ENCODE data around the gene C16orf92.
"Not testable (repeated sequence)": the region's sequence is repeated elsewhere in the genome, so short reads cannot be mapped to it uniquely, and the experiment has no call there.

Gene C16orf92

DNA sequence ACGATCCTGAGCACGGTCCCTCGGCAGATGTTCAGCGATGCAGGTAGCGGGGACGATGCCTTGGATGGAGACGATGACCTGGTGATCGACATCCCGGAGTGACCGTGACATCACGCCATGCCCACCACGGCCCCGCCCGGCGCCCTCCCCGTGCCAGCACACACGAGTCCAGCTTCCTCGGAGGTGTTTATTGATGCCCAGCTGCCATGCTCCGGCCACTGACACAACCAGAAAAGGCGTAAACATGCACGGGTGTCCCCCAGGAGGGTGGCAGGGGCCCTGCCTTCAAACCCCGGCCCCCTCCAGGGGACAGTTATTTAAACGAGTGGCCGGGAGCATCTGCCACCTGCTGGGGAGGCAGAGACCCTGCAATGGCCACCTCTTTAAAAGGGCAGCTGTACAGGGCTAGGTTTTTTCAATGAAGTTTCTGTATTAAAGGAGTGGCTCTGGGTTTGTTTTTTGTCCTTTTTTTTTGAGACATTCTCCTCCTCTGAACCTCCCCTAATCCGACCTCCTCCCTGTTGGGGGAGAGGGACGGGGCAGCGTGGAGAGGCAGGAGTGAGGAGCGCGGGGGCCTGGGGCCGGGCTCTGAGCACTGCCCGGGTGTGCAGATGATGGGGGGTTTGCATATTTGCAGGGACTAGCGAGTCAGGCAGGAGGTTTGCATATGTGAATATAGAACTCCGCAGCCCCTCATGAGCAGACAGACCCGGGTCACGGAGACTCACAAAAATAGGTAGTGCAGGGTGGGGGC lies 17.5 kb upstream of the C16orf92 start:
- DNase-seq (ENCODE audit: low spot score), result peak; percentile 48

DNA sequence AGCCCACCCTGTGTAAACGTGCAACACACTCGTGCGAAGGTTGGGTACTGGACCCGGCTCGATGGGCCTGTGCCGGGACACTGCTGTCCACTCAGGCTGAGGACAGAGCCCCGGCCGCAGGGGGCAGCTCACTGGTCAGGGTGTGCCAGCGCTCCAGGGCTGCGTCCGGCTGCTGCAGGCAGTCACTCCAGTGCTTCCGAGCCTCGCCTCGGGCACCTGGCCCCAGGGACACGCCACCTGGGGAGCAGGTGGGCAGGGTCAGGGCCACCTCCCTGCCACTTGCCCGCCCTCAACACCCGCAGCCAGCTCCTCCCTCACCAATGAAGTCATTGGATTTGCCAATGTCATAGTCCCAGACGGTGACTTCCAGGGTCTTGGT lies 16.9 kb upstream of the C16orf92 start:
- DNase-seq (ENCODE audit: low spot score), result no peak

DNA sequence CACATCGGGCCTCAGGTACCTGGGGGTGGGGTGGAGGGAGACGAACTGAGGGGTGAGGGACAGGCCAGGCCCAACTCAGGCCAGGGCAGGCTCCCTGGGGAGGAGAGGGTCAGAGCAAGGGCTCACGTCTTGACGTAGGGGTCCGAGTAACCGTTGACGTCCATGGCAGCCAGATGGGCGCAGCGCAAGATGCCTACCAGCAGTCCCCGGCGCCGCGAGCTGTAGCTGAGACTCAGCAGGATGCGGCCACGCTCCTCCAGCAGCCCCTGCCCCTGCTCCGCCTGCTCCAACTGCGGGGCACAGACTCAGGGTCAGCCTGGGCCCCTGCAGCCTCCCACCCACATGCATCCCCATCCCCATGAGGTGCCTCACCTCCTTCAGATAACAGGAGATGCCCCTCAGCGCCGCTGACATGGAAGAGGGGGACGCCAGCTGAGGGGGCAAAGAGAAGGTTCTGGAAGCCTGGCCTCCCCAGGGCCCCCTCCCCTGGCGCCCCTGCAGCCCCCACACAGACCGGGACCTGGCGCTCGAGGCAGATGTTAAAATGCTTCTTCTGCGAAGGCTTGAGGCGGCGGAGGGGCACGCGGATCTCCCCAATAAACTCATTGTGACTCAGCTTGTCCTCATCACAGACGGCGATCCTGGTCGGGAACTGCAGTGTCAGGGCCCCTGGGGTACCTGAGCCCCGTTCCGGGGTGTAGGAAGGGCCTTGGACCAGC lies 16.2 kb upstream of the C16orf92 start:
- no peak for DNase-seq (ENCODE audit: low spot score)

DNA sequence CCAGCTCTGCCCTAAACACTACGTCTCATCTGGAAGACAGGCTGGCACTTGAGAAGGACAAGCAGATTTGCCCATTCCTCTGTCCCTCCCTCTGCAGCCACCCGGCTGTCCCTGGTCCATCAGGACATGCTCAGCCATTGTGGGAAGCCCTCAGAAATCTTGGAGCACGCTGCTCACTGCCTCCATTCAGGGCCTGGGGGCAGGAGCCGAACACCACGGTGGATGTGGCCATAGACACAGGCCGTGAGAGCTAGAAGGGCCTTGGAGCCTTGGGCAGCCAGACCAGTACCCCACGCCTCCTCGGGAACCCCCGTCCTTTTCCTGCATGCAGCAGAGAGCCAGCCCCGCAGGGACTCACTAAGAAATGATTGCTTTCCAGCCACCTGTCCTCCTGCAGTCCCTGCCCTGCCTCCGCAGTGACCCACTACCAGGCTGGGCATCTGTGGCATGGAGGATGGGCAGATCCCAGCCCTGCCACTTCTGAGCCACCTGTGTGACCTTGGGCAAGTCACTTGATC lies 15.6 kb upstream of the C16orf92 start:
- DNase-seq (ENCODE audit: low spot score), result no peak

DNA sequence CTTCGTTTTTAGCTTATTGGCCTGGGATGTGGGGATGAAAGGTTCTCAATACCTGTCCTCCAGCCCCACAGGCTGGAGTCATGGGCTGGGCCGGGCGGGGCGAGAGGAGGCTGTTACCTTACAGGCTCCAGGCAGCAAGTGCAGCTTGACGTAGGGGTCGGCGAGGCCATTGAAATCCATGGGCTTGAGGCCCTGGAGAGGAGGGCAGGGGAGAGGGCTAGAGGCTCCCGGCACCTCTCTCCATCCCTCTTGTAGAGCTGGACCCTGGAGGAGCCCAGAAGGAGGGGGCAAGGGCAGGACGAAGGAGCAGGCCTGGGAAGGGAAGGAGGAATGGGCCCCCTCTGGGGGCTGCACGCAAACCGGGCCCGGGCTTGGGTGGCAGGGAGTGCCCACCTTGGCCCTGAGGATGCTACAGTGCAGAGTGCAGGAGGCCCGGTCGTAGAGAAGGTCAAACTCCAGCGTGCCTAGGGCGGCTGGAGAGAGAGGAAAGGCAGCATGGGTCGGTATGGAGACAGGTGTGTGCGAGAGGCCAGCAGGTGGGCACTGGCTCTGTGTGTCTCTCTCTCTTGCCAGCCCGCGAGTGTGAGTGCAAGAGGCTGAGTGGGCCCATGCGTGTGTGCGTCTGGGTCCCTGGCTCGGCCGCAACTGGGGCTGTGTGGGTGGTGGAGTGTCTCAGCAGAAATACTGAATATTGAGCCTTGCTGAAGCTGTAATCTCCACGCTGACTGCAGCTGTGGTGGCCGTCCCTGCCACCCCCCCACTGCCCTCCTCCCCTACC lies 13.7 kb upstream of the C16orf92 start:
- no peak for DNase-seq (ENCODE audit: low spot score)

DNA sequence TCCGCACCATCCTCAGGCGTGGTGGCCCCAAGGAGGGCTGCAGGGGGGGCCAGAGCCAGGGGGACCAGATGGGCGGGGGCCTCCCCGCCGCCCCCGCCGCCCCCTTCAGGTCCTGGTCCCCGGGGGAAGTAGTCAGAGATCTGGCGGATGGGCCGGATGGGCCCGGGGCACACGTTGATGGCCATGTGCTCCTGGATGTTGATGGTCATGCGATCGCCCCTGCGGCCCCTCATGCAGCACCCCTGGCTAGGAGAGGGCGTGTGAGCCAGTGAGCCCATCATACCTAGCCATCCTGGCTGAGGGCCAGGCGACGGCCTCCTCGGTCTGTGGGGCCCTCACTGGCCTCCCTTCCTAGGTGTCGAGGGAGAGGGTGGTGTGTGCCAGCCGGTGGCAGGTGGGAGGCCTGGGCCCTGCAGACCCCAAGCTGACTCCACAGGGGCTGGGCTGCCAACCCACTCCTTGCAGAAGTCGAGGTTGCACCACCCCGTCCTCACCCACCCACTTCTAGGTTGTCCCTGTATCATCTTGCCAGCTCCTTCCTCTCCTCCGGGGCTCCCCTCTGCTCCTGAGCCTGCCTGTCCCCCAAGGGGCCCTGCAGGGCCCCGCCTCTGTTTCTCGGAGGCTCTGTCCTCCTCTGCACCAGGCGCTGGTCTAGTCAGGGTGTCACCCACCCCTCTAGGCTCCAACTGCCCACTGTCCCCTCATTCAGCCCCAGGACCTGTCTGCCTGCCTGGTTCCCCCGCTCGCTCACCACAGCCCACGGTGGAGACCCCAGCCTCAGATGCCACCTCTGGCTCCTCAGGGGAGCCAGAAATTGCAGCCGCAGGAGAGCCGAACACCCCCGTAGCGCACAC lies 12.8 kb upstream of the C16orf92 start:
- DNase-seq (ENCODE audit: low spot score), result no peak

DNA sequence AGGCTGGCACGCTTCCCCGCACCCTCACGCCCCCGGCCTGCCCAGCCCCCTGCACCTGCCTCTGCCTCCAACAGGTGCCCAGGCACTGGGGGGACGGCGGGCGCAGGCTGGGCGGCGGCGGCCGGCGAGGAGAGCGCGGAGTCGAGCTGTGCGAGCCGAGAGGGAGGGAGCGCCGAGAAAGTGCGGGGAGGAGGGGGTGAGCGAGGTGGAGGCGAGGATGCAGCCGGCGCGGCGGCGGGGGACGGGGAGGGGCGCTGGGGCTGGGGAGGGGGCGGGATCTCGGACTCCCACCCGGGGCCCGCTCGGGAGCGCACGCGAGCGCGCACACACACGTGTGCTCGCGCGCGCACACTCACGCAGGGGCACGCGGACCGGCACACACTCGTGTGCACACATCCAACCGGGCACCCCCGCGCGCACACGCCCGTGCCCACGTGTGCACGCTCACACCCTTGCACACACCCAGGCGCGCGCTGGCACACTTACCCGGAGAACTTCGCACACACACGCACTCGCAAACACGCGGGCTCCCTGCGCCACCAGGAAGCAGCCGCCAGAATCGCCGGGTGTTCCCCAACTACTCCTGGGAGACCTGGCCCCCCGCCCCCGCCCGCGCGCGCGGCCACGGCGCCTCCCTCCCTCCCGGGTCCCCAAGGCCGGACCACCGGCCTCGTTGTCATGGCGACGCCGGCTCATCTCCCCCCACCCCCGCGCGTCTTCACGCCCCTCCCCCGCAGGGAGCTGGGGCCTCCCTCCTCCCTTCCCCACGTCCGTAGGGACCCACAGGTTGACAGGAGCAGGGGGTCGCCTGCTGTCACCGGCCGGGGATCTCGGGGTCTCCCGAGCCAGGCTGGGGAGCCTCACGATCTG lies 11.9 kb upstream of the C16orf92 start, which contains the start of gene DOC2A:
Gene DOC2A, minus strand, starts transcription at position 184 of the 870 bp plus-strand sequence. CDS start 805 bp downstream, outside the sequence.
- no peak for DNase-seq (ENCODE audit: low spot score)

DNA sequence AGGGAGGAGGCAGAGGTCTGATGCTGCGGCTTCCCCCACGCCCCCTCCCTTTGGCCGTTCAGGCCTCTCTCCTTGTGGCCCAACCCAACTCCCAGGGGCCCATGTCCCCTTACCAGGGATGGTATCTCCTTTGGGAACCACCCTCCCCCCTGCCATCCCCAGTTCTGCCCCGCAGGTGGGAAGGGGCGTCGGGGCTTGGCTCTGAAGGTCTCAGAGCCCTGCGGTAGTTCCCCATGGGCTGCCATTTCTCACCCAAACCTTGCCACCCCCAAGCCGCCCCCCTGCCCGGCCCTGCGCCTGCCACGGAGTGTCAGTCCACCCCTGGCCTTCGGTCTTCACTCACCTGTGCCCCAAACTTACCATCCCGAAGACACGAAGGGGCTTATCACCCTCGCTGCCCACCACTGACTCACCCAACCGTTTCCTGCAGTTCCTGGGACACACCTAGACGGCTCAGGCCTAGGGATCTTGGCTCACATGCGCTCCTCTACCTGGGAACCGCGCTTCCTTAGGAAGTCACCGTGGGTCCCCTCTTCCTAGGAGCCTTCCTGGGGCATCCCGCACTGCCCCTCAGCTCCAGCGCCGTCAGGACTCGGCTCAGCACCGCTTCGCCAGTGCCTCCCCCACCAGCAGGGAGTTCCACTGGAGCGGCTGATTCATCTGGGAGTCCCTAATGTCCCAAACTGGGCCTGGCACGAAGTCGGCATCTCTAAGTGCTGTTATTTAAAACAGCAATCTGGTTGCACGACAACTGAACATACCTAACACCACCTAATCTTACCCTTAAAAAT lies 11.1 kb upstream of the C16orf92 start:
- no peak for DNase-seq (ENCODE audit: low spot score)

DNA sequence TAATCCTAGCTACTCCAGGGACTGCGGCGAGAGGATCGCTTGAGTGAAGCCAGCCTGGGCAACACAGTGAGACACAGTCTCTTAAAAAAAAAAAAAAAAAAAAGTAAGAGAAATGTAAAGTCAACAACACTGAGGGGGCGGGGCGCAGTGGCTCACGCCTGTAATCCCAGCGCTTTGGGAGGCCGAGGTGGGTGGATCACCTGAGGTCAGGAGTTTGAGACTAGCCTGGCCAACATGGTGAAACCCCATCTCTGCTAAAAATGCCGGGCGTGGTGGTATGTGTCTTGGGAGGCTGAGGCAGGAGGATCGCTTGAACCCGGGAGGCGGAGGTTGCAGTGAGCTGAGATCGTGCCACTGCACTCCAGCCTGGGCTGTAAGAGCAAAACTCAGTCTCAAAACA lies 10.4 kb upstream of the C16orf92 start:
- DNase-seq (ENCODE audit: low spot score), result not testable (repeated sequence)

DNA sequence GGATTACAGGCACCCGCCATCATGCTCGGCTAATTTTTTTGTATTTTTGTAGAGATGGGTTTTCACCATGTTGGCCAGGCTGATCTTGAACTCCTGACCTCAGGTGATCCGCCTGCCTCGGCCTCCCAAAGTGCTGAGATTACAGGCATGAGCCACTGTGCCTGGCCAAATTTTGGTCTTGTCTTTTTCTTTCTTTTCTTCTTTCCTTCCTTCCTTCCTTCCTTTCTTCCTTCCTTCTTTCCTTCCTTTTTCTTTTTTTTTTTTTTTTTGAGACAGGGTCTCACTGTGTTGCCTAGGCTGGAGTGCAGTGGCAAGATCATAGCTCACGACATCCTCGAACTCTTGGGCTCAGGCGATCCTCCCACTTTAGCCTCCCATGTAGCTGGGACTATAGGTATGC lies 7.5 kb upstream of the C16orf92 start:
- DNase-seq (ENCODE audit: low spot score), result not testable (repeated sequence)

DNA sequence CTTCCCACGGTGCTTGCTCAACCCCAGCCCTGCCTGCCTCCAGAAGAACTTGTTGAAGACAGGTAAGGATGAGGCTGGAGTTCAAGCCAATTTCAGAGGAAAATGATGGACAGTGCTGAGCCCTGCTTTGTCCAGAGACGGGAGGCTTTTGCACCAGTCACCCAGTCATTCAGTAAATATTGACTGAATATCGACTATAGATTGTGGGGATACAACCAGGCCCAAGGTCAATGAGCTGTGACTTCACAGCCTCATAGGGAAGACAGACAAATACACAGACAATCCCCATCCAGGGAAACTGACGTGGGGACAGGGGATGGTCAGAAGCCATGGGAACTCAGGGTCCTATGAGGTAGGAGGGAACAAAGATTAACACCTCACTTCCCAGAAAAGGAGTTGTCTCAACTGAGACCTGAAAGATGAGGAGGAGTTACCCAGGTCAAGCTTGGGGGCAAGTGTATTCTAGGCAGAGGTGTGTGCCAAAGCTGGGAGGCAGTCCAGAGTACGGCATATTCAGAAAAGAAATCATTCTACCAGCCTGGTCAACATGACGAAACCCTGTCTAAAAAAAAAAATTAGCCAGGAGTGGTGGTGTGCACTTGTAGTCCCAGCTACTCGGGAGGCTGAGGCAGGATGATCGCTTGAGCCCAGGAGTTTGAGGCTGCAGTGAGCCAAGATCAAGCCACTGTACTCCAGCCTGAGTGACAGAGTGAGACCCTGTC lies 6.3 kb upstream of the C16orf92 start:
- DNase-seq (ENCODE audit: low spot score), result no peak

DNA sequence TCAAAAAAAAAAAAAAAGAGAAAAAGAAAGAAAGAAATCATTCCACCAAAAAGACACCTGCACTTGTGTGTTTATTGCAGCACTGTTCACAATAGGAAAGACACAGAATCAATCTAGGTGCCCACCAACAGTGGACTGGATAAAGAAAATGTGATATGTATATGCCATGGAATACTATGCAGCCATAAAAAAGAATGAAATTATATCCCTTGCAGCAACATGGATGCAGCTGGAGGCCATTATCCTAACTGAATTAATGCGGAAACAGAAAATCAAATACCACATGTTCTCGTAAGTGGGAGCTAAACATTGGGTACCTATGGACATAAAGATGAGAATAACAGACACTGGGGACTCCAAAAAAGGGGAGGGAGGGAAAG lies 5.7 kb upstream of the C16orf92 start:
- no peak for DNase-seq (ENCODE audit: low spot score)

DNA sequence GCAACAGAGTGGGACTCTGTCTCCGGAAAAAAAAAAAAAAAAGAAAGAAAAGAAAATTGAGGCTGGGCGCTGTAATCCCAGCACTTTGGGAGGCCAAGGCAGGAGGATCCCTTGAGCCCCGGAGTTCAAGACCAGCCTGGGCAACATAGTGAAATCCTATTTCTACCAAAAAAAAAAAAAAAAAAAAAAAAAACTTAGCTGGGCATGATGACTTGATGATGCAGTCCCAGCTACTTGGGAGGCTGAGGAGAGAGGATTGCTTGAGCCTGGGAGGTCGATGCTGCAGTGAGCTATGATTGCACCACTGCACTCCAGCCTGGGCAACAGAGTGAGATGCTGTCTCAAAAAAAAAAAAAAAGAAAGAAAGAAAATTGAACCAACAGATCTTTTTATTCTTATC lies 5.1 kb upstream of the C16orf92 start:
- DNase-seq (ENCODE audit: low spot score), result not testable (repeated sequence)

DNA sequence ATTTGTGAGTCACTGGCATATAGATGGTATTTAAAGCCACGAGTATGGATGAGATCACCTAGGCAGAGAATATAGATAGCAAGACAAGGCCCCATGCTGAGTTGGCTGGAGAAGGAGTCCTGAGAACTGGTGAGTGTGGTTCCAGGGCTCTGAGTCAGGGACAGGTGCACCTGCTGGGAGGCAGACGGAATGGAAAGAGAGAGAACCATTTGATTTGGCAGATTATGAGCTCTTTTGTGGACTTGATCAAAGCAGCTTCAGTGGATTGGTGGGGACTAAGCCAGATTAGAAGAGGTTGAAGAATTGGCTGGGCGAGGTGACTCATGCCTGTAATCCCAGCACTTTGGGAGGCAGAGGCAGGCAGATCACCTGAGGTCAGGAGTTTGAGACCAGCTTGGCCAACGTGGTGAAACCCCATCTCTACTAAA lies 4.3 kb upstream of the C16orf92 start:
- DNase-seq (ENCODE audit: low spot score), result no peak

DNA sequence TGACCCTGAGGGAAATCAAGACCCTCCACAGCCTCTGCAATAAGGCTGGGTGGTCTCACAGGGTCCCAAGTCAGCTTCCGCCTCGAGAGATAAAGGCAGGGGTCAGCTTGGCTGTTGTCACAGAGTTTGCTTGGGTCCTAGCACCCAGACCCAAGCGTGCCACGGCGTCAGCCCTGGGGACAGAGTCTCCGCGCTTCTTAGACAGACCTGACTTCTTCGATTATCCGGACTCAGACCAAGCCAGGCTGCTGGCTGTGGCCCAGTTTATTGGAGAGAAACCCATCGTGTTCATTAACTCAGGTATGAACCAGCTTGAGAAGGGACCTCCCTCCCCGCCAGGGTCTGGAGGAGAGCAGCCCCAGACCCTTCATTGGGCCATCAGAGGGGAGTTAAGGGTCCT lies 588 bp downstream of the C16orf92 start:
- DNase-seq (ENCODE audit: low spot score), result no peak

DNA sequence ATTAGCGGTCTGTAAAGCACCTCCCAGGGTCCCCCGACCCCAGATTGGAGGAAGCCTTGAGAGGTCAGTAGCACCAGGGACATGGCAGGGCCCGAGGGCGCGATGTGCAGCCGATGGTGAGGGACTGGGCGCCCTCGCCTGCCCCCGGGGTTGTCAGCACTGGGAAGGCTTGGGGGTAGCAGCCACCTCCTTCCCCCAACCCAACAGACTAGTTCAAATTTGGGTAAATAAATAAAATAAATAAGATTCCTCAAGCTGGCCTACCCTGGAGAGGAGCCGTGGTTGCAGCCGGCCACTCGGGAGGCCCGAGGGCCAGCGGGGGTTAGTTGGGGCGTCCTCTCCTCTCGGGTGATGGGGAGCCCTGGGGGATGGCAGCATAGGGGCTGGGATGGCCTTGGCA lies 1.5 kb downstream of the C16orf92 start:
- DNase-seq (ENCODE audit: low spot score), result no peak

DNA sequence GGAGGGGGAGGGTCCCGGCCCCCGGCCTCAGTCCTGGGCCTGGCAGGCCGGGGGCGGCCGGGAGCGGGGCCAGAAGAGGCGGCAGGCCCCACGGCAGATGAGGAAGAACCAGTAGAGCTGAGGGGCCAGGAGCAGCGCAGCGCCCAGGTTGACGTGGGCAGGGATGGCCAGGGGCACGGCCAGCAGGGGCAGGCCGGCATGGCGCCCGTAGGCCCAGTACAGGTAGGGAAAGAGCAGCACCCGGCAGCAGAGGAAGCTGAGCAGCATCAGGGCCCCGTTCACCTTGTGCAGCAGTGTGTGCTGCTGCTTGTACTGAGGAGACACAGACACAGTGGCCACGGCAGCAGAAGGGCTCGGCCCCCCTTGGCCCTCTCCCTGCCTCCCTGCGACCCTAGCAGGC lies 2.2 kb downstream of the C16orf92 start:
- no peak for DNase-seq (ENCODE audit: low spot score)

DNA sequence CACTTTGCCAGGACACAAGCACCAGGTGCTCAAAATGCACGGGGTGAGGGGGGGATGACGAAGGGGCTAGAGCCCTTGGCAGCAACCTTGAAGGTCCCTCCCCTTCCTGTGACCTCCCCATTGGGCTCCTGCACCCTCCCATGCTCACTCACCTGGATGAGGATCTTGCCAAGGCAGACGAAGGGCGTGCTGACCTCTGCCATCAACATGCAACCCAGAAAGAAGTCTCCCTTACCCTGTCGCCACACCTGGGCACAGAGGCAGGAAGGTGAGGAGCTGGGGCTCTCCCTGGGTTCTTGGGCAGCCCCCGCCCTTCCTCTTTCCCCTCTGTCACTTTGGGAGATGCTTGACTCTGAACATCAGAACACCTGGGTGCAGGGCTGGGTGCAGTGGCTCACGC lies 2.6 kb downstream of the C16orf92 start:
- no peak for DNase-seq (ENCODE audit: low spot score)

DNA sequence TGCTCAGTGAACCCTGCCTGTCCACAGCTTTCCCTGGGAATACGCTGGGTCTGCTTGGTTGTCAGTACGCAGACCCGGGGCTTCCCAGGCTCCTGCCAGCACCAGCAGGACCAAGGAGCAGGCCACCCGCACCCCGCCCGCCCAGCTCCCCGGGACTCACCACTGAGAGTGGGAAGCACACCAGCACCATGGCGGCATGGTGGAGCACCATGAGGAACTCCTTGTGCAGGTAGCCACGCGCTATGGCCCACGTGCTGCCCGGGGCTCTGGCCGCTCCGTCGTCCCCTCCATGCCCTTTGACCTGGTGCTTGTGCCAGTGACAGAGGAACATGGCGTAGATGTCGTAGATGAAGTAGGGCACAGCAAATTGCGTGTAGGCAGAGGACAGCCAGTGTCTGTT lies 3.5 kb downstream of the C16orf92 start:
- DNase-seq (ENCODE audit: low spot score), result no peak
